SK-N-SH (cell line): ENCODE data around the gene NIT1. TPM values are rescaled to one million over a fixed set of nuclear protein-coding genes. Genes with fewer than 3 reads are reported as not detected.

ENCODE experiments used
- CTCF ChIA-PET: fragments of 300-600, 350-600 bp; formaldehyde crosslinking; extraction: SDS; loops from one replicate; lab custom pipeline; 2021; lab: Yijun Ruan, JAX
- POLR2A ChIA-PET: fragments of 350-600 bp; sonication (Branson Sonifier 250); formaldehyde crosslinking; extraction: SDS; loops from one replicate; lab custom pipeline; 2020; ENCODE audit warnings: antibody characterized with exemption, inconsistent platforms; lab: Yijun Ruan, JAX
- DNase-seq: peaks from one replicate; pipeline ENCODE4 v3.0.0; 2012
- H2AFZ ChIP-seq: fragments of 200-600 bp; sonication (generic); 2 replicates; pipeline ENCODE4 v1.8.1; 2016; ENCODE audit warnings: antibody characterized with exemption, mild to moderate bottlenecking, low read depth
- H3F3A ChIP-seq: fragments of 200-600 bp; sonication (generic); replicated peaks from 2 replicates; pipeline ENCODE3; 2016; ENCODE audit warnings: antibody characterized with exemption, mild to moderate bottlenecking; ENCODE audit not compliant: insufficient read depth
- H3K27ac ChIP-seq, 2 experiments: fragments of 200-500 bp in 1 of 2; fragments of 200-600 bp in 1 of 2; sonication (Bioruptor generic) in 1 of 2; sonication (generic), shearing (Covaris generic) in 1 of 2; 2 replicates each; pipeline versions ENCODE4 v1.5.1 to v1.6.1; 2014 to 2016; ENCODE audit warnings: low read depth in 2 of 2, inconsistent platforms in 1 of 2, low read length in 1 of 2, mild to moderate bottlenecking in 1 of 2, mixed read lengths in 1 of 2
- H3K27me3 ChIP-seq: fragments of 200-600 bp; sonication (generic), shearing (Covaris generic); 2 replicates; pipeline ENCODE4 v1.6.1; 2016; ENCODE audit warnings: mixed run types; ENCODE audit not compliant: insufficient read depth
- H3K36me3 ChIP-seq, 2 experiments: fragments of 200-500 bp in 1 of 2; fragments of 200-600 bp in 1 of 2; sonication (Bioruptor generic) in 1 of 2; sonication (generic) in 1 of 2; replicated peaks in 1 of 2; 2 replicates each; pipeline versions ENCODE3 to v1.5.1; 2014 to 2016; ENCODE audit warnings: low read length in 1 of 2, mild to moderate bottlenecking in 1 of 2; ENCODE audit not compliant: insufficient read depth in 2 of 2, control insufficient read depth in 1 of 2
- H3K4me1 ChIP-seq, 2 experiments: fragments of 200-500 bp in 1 of 2; fragments of 200-600 bp in 1 of 2; sonication (Bioruptor generic) in 1 of 2; sonication (generic), shearing (Covaris generic) in 1 of 2; 2 replicates each; pipeline versions ENCODE4 v1.5.1 to v1.6.1; 2014 to 2016; ENCODE audit warnings: low read depth in 1 of 2, low read length in 1 of 2, mixed run types in 1 of 2; ENCODE audit not compliant: insufficient read depth in 2 of 2, control insufficient read depth in 1 of 2
- H3K4me2 ChIP-seq: fragments of 200-600 bp; sonication (generic), shearing (Covaris generic); 2 replicates; pipeline ENCODE4 v1.6.1; 2017; ENCODE audit warnings: mixed run types
- H3K4me3 ChIP-seq, 2 experiments: fragments of 200-500 bp in 1 of 2; fragments of 200-600 bp in 1 of 2; sonication (Bioruptor generic) in 1 of 2; sonication (generic), shearing (Covaris generic) in 1 of 2; 2 replicates each; pipeline versions ENCODE4 v1.5.1 to v1.8.1; 2014 to 2016; ENCODE audit warnings: low read depth in 2 of 2, inconsistent platforms in 1 of 2, low read length in 1 of 2, mild to moderate bottlenecking in 1 of 2, mixed read lengths in 1 of 2, moderate library complexity in 1 of 2
- H3K79me2 ChIP-seq: fragments of 200-600 bp; sonication (generic); 2 replicates; pipeline ENCODE4 v1.8.1; 2017; ENCODE audit warnings: mild to moderate bottlenecking; ENCODE audit not compliant: insufficient read depth
- H3K9ac ChIP-seq: fragments of 200-600 bp; sonication (generic); 2 replicates; pipeline ENCODE4 v1.6.1; 2017; ENCODE audit warnings: mixed run types
- H3K9me2 ChIP-seq: fragments of 200-600 bp; sonication (generic); 2 replicates; pipeline ENCODE4 v1.6.1; 2017; ENCODE audit warnings: mixed run types
- H3K9me3 ChIP-seq: fragments of 200-600 bp; sonication (generic); 2 replicates; pipeline ENCODE4 v1.6.1; 2017; ENCODE audit warnings: mixed run types, mild to moderate bottlenecking, moderate library complexity
- H4K20me1 ChIP-seq: fragments of 200-600 bp; sonication (generic); 2 replicates; pipeline ENCODE4 v1.6.1; 2017; ENCODE audit warnings: mild to moderate bottlenecking, mixed run types; ENCODE audit not compliant: insufficient read depth
- CTCF ChIP-seq: fragments of 200-600 bp; sonication (generic); IDR thresholded peaks from 2 replicates; pipeline ENCODE4 v1.6.1; 2017; ENCODE audit warnings: antibody characterized with exemption, mild to moderate bottlenecking, moderate library complexity
- ELF1 ChIP-seq: IDR thresholded peaks from 2 replicates; pipeline ENCODE4 v1.4.0; 2012
- EP300 ChIP-seq, 2 experiments: IDR thresholded peaks; 2 replicates each; pipeline versions ENCODE4 v1.4.0 to v1.6.1; 2012; ENCODE audit warnings: borderline replicate concordance in 1 of 2, low read depth in 1 of 2, low read length in 1 of 2
- FOSL2 ChIP-seq: IDR thresholded peaks from 2 replicates; pipeline ENCODE4 v1.4.0; 2012; ENCODE audit warnings: low read depth, mild to moderate bottlenecking, moderate library complexity, borderline replicate concordance
- JUND ChIP-seq: IDR thresholded peaks from 2 replicates; pipeline ENCODE4 v1.4.0; 2012
- MAX ChIP-seq: IDR thresholded peaks from 2 replicates; pipeline ENCODE4 v1.4.0; 2012; ENCODE audit warnings: low read depth
- MEF2A ChIP-seq: IDR thresholded peaks from 2 replicates; pipeline ENCODE4 v1.4.0; 2012; ENCODE audit warnings: low read depth, borderline replicate concordance
- NFIC ChIP-seq: IDR thresholded peaks from 2 replicates; pipeline ENCODE4 v1.4.0; 2012; ENCODE audit warnings: borderline replicate concordance
- POLR2AphosphoS5 ChIP-seq: IDR thresholded peaks from 2 replicates; pipeline ENCODE4 v1.6.1; 2012; ENCODE audit warnings: low read depth, low read length
- RCOR1 ChIP-seq: fragments of 150-350 bp; IDR thresholded peaks from 2 replicates; pipeline ENCODE4 v1.6.1; 2017; ENCODE audit warnings: antibody characterized with exemption, low read length
- RFX5 ChIP-seq: IDR thresholded peaks from 2 replicates; pipeline ENCODE4 v1.6.1; 2012; ENCODE audit warnings: mild to moderate bottlenecking, improper control_type of control experiment, low read length
- RXRA ChIP-seq: IDR thresholded peaks from 2 replicates; pipeline ENCODE4 v1.4.0; 2012; ENCODE audit warnings: low read depth, mild to moderate bottlenecking, borderline replicate concordance
- TCF12 ChIP-seq: IDR thresholded peaks from 2 replicates; pipeline ENCODE4 v1.4.0; 2012
- USF1 ChIP-seq: IDR thresholded peaks from 2 replicates; pipeline ENCODE4 v1.4.0; 2012; ENCODE audit warnings: low read depth, borderline replicate concordance
- WGBS: methylation state at CpG from one replicate; pipeline ENCODE4 v1.1.6; 2017; ENCODE audit warnings: low lambda C conversion rate; 5-methylcytosine and 5-hydroxymethylcytosine counted together
- polyA plus RNA-seq, 3 experiments: library from polyadenylated mRNA; depleted of rRNA; stranded (reverse); fragments of >200 nt; gene quantifications; 2 replicates each; pipeline ENCODE4 v1.2.3, GENCODE V29; 2012
- TF ChIP-seq, protein P1 (sequence below): fragments of 150-350 bp; IDR thresholded peaks from 2 replicates; pipeline ENCODE4 v1.6.1; 2016; ENCODE audit warnings: mild to moderate bottlenecking, low read depth, low read length

The NIT1 gene
- polyA plus RNA-seq, 1 of the 3 experiments (the other 2 are of a cell fraction): 38.7 TPM

GRCh38 chr1:161082996-161083747 is 34.7 kb upstream of the NIT1 start:
- TF ChIP-seq ELF1 (no peak), POLR2AphosphoS5 (no peak), RCOR1 (no peak), MAX (no peak), RFX5 (no peak), MEF2A (no peak), USF1 (no peak), RXRA (peak; percentile 40; the same call in 1 of the 2 replicates), FOSL2 (peak; percentile 67; the same call in 1 of the 2 replicates), TCF12 (no peak), JUND (0 out of 2 replicates have a peak, but pooled peaks have one; percentile 9)
- no peak overlapping the region for H3K4me2 ChIP-seq
- peak overlapping the region; percentile 54 for H2AFZ ChIP-seq
- no peaks in the 10 kb centered on the region for H3K36me3 ChIP-seq
- H3K27me3 ChIP-seq: no peaks in the 10 kb centered on the region
- 36% methylated on average over 8 of the region's 8 CpGs for whole genome bisulfite sequencing
- no peaks in the 10 kb centered on the region for H3K9me3 ChIP-seq
- H3K9ac ChIP-seq: peak overlapping the region; percentile 15; the same call in 1 of the 2 replicates
- CTCF ChIA-PET: interaction anchor here (1.4 to 22.7 kb wide), 3 partner anchors 9 to 13 kb away, joined by 3 to 198 read pairs (median 8); partner anchors contain the start of gene KLHDC9
- DNase-seq: peak; percentile 60
- no peaks in the 10 kb centered on the region for H3F3A ChIP-seq
- H3K4me3 ChIP-seq: no peak overlapping the region
- peaks cover 8 to 13% of the 10 kb centered on the region in 2 experiments; a peak in 2 of 4 replicates for H3K4me1 ChIP-seq
- no peaks in the 10 kb centered on the region for H3K9me2 ChIP-seq
- no peaks in the 10 kb centered on the region for H4K20me1 ChIP-seq
- peak overlapping the region in 1 of 2 experiments; percentile 40; a peak in 2 of 4 replicates for H3K27ac ChIP-seq
- no peaks in the 10 kb centered on the region for H3K79me2 ChIP-seq
- POLR2A ChIA-PET: no interaction called here

GRCh38 chr1:161083748-161084596 is 33.9 kb upstream of the NIT1 start:
- Histone ChIP-seq H3K79me2 (no peaks in the 10 kb centered on the region), H3K9me3 (no peaks in the 10 kb centered on the region), H3K4me3 (no peak overlapping the region), H4K20me1 (no peaks in the 10 kb centered on the region), H3K36me3 (no peaks in the 10 kb centered on the region), H3K9me2 (no peaks in the 10 kb centered on the region), H3K27me3 (no peaks in the 10 kb centered on the region), H3K4me2 (no peak overlapping the region), H3F3A (no peaks in the 10 kb centered on the region), H3K27ac (peak overlapping the region in 1 of 2 experiments; percentile 40; a peak in 2 of 4 replicates), H3K4me1 (peaks cover 8 to 13% of the 10 kb centered on the region in 2 experiments; a peak in 2 of 4 replicates), H3K9ac (0 out of 2 replicates have a peak overlapping the region, but pooled peaks have one; percentile 15), H2AFZ (peak overlapping the region; percentile 54; the same call in 1 of the 2 replicates)
- WGBS: 83% methylated on average over 9 of the region's 10 CpGs
- no peak for DNase-seq
- POLR2A ChIA-PET: no interaction called here
- CTCF ChIA-PET: interaction anchor here (22.7 kb wide), 1 partner anchor 12 kb away, joined by 198 read pairs; the partner anchor contains the start of gene KLHDC9
- TF ChIP-seq EP300 (IDR thresholded peaks at IDR 0.05; ENCODE audit: borderline replicate concordance in 1 of 2, low read depth in 1 of 2, low read length in 1 of 2) (no peak), JUND (no peak), RFX5 (no peak), CTCF (no peak), POLR2AphosphoS5 (no peak), MEF2A (no peak), RXRA (no peak), NFIC (no peak)
- TF ChIP-seq, protein P1, sequence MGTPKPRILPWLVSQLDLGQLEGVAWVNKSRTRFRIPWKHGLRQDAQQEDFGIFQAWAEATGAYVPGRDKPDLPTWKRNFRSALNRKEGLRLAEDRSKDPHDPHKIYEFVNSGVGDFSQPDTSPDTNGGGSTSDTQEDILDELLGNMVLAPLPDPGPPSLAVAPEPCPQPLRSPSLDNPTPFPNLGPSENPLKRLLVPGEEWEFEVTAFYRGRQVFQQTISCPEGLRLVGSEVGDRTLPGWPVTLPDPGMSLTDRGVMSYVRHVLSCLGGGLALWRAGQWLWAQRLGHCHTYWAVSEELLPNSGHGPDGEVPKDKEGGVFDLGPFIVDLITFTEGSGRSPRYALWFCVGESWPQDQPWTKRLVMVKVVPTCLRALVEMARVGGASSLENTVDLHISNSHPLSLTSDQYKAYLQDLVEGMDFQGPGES: no peak
